ENCODE measurements around the gene KLHL26. TPM values are rescaled to one million over a fixed set of nuclear protein-coding genes. Genes with fewer than 3 reads are reported as not detected.

KLHL26 gene
- total and polyA plus RNA-seq, 2 of the 13 experiments (the other 11 are each of a cell fraction or from before 2014, with no cell fraction given), result 1.5 to 1.7 TPM

GRCh38 chr19:18712981-18713380 lies 76.2 kb downstream of the KLHL26 start (continued):
- TF ChIP-seq HNF1B (CRISPR knock-in tag; IDR thresholded peaks at IDR 0.05) (no peak), ZNF335 (CRISPR knock-in tag; IDR thresholded peaks at IDR 0.05) (no peak), ZFP90 (CRISPR knock-in tag; IDR thresholded peaks at IDR 0.05; ENCODE audit: borderline replicate concordance) (no peak), ZSCAN21 (CRISPR knock-in tag; IDR thresholded peaks at IDR 0.05; ENCODE audit: borderline replicate concordance) (peak; percentile 7; the same call in 1 of the 2 replicates), ZFP91 (CRISPR knock-in tag; IDR thresholded peaks at IDR 0.05; ENCODE audit: borderline replicate concordance) (no peak), ZNF720 (CRISPR knock-in tag; IDR thresholded peaks at IDR 0.05) (no peak), HIC2 (CRISPR knock-in tag; IDR thresholded peaks at IDR 0.05; ENCODE audit: low read depth) (no peak), GMEB2 (CRISPR knock-in tag; IDR thresholded peaks at IDR 0.05; ENCODE audit: low read depth) (no peak), FOXP4 (CRISPR knock-in tag; IDR thresholded peaks at IDR 0.05) (no peak), ZNF639 (CRISPR knock-in tag; conservative IDR thresholded peaks at IDR 0.05) (no peak), ZNF564 (CRISPR knock-in tag; IDR thresholded peaks at IDR 0.05) (0 out of 2 replicates have a peak, but pooled peaks have one; percentile 0), HMGA1 (CRISPR knock-in tag; conservative IDR thresholded peaks at IDR 0.05) (no peak), MYC (CRISPR knock-in tag; IDR thresholded peaks at IDR 0.05; ENCODE audit: borderline replicate concordance) (no peak), THRA (CRISPR knock-in tag; IDR thresholded peaks at IDR 0.05; ENCODE audit: borderline replicate concordance) (no peak), REPIN1 (CRISPR knock-in tag; IDR thresholded peaks at IDR 0.05; ENCODE audit: borderline replicate concordance, low read depth) (no peak), ZMYM4 (CRISPR knock-in tag; IDR thresholded peaks at IDR 0.05) (no peak), DPF2 (CRISPR knock-in tag; IDR thresholded peaks at IDR 0.05; ENCODE audit: borderline replicate concordance, low read depth) (peak; percentile 7; the same call in 1 of the 2 replicates), SMARCE1 (IDR thresholded peaks at IDR 0.05; ENCODE audit: borderline replicate concordance) (no peak)
